K562 (cell line): ENCODE results near the gene TRPV5.

Experiments used
- EP300 ChIP-seq: IDR thresholded peaks from 2 replicates; pipeline ENCODE4 v1.6.1; 2012; ENCODE audit warnings: low read length, improper control_type of control experiment
- RFX7 ChIP-seq: fragments of 250-450 bp; sonication (Bioruptor Pico); IDR thresholded peaks from 2 replicates; pipeline ENCODE4 v1.5.1; 2021; ENCODE audit warnings: mild to moderate bottlenecking

DNA sequence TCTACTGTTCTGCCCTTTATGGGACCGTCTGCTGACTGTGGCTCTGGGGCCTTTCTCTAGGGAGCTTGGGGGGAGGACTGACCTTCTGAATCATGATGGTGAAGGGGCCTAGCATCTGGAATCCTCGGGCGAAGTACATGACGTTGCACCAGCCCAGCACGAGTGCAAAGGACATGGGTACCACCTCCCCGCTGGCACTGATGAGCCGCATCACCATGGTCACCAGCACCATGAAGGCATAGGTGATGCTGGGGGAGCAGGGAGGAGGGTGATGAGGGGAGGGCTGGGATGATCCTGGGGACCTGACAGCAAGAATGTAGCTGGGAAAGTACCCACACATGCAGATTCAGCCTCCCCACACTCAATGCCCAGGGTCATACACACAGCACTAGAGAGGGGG is 59.1 kb downstream of the TRPV5 start:
- TF ChIP-seq RFX7 (CRISPR knock-in tag) = no peak
- no peak for TF ChIP-seq EP300
